GM18870 (cell line): ENCODE measurements around the gene TDP2.
"Not testable (repeated sequence)": the region's sequence is repeated elsewhere in the genome, so short reads cannot be mapped to it uniquely, and the experiment has no call there.

Source experiments
- ATAC-seq: cut with Tn5 transposase; IDR thresholded peaks from one replicate; pipeline ENCODE4 v1.9.1; 2021; ENCODE audit warnings: moderate library complexity; ENCODE audit not compliant: unreplicated experiment

TDP2 gene

DNA sequence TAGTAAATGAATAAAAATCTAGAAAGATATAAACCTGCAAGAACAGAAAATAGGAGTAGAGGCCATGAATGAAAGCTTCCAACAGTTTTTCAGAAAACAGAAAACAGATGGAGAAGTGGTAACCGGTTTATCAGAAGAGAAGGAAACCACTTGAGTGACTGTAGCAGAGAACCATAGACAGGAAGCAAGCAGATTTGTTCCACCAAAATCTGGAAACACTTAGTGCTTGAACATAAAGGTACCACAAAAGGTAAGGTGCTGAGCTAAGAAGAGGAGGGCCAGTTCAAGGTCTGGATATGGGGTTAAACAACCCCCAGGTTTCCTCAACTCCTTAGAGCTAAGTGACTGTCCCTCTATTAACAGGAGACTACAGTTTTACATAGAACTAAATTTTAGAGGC lies 11.5 kb downstream of the TDP2 start:
- ATAC-seq = no peak

DNA sequence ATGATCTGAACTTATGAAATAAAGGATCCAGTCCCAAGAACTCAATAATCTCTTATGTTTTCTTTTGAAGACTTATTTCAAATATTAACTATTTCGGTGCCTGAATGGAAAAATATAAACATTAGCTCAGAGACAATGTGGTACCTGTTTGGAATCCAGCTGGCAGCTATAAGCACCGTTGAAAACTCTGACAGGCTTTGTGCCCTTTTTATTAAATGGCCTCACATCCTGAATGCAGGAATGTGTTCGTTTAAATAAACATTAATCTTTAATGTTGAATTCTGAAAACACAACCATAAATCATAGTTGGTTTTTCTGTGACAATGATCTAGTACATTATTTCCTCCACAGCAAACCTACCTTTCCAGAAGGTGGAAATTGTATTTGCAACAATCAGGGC lies 16.3 kb downstream of the TDP2 start:
- no peak for ATAC-seq

DNA sequence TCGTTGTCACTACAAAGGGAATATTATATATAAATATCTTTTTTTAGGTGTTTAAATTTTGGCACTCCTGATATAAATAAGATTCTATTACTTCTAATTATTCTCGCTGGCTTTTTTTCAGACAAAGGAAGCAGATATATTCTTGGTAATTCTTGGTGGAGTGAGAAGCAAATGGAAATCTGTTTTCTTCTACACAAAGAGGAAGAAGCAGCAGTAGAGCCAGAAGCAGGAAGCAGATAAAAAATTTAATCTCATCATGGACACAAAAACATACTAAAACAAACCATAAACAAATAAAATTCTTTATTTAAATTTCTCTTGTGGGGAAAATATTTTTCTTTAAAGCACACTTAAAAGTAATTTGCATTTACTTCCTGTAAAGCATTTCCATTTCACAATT lies 17.0 kb downstream of the TDP2 start:
- ATAC-seq = no peak

DNA sequence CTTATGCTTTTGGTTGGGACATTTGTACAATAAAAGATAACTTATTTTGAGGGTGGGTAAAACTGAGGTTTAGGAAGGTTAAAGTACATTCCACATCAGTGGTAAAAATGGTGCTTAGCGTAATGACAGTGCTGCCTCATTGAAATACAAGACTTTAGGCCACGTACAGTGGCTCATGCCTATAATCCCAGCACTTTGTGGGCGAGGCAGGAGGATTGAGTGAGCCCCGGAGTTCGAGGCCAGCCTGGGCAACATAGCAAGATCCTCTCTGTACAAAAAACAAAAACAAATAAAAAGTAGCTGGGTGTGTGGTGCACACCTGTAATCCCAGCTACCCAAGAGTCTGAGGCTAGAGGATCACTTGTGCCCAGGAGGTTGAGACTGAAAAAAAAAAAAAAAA lies 18.4 kb downstream of the TDP2 start:
- ATAC-seq = no peak

DNA sequence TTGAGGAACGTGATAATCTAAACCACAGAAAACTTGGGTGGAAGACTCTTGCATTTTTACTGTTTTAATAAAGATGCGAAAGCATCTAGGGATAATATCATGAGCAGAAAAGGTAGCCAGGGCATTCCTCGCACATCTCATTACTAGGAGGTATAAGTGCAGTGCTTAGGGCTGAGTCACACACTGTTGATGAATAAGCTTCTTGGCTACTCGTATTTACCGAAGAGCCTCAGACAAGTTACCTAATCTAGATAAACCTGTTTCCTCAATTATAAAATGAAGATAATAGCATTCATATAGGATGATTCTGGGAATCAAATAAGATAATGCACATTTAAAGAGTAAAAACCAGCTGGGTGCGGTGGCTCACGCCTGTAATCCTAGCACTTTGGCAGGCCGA lies 19.9 kb downstream of the TDP2 start:
- ATAC-seq = no peak

DNA sequence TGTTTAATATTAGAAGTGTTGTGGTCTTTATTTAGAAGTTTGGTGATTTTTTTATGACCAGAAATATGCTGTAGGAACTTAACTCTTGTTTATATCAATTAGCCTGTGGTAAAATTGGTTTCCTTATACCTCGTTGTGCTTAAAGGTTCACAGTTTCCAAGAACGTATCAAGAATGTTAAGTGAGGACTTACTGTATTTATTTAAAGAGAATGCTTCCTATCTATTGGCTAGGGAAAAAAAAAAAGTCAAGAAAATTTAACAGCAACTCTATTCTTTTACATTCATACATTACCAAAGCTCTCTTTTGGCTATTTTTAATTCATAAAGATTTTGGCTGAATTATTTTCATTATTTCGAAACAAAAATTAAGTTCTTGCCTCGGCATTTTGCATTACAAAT lies 22.3 kb downstream of the TDP2 start:
- no peak for ATAC-seq

DNA sequence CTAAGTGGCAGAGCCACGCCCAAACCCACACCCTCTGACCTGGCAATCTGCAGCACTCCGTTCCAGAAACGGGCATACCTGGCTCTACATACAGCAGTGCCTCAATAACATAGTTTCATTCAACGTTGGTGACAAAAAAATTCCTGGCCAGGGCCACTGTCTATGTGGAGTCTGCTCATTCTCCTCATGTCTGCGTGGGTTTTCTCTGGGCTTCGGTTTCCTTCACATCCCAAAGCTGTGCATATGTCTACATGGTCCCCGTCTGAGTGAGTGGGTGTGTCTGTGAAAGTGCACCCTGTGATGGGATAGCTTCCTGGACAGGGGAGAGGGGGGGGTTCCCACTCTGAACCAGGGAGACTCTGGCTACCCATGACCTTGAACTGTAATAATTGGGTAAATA lies 22.8 kb downstream of the TDP2 start:
- ATAC-seq = no peak

DNA sequence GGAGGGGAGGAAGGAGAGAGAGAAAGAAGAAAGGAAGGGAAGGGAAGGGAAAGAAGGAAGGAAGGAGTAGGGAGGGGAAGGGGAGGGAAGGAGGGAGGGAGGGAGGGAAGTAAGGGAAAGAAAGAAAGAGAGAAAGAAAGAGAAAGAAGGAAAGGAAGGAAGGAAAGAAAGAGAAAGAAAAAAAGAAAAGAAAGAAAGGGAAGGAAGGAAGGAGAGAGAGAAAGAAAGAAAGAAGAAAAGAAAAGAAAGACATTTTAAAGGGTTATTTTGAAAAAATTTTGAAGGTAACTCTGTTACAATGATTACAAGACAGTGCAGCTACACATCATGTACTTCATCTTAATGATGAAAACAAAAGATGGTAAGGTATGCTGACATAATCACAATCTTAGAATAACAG lies 24.6 kb downstream of the TDP2 start:
- no peak for ATAC-seq

DNA sequence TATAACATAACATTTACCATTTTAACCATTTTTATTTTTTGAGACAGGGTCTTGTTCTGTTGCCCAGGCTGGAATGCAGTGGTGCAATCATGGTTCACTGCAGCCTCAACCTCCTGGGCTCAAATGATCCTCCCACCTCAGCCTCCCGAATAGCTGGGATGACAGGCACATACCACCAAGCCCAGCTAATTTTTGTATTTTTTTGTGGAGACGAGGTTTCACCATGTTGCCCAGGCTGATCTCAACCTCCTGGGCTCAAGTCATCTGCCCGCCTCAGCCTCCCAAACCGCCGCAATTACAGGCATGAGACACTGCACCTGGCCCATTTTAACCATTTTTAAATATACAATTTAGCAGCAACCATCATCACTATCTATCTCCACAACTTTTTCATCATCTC lies 26.1 kb downstream of the TDP2 start:
- not testable (repeated sequence) for ATAC-seq

DNA sequence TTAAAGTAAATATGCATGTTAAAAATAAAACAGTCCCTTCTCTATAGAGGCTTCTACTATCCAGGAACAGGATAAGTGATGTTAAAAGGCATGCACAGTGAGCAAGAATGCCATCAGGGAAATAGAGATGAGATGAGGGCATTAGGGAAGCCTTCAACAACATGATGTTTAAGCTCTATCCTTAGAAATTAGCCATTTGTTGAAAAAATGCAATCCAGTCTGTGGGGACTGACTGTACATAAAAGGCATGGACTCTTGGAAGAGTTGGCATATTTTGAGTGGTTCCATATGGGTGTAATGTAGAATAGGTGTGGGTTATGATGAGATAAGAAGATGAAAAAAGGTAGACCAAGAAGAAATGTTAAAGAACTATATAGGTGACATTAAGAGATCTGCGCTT lies 26.5 kb downstream of the TDP2 start:
- ATAC-seq = no peak

DNA sequence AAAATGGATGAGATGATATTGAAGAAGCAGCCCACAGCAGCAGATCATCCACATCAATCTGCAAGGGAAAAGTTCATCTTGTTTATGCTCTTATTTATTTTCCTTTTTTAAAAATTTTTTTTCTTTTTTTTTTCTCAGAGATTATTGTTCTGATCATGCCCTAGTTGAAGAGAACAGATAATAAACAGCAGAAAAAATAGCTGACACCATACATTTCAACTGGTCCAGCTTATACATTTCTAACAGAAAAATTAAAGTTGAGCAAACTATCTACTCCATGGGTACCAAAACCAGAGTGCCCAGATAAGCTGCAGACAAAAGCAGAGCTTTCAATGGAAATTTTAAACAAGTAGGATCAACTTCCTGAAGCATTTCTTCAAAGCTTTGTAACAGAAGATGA lies 30.0 kb downstream of the TDP2 start:
- ATAC-seq = no peak

DNA sequence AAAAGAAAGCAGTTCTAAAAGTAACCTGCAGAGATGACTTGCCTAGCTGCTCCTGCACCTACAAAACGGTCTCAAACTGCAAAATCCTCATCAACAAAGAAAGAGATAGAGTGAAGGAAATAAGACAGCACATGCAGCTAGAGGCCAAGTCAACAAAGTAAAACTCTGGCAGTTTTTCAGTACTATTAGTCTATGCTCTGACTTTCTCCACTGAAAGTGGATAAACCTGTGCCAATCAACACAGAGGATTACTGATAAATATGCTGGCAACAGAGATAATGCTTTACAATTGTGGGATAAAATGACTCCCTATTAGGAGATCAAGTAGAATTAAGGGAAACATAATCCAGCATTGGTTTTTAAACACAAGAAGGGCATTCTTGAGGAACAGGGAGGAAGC lies 34.1 kb downstream of the TDP2 start:
- no peak for ATAC-seq

DNA sequence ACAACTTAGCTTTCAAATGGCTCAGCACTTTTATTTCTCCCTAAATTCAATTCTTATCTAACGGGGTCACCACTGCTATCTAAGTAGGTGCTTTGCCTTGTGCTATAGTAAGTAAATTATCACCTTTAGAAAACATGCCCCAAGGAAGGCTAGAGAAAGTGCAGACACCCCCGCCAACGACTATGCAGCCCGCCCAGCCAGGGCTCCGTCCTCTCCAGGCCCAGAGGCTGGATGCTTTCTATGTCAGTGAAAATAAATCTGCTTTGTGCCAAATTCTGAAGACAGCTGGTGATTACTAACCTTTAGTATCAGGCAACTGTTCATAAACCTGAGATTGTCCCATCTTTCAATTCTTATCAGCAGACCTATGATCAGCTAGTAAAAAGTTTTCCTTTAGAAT lies 35.0 kb downstream of the TDP2 start:
- no peak for ATAC-seq

DNA sequence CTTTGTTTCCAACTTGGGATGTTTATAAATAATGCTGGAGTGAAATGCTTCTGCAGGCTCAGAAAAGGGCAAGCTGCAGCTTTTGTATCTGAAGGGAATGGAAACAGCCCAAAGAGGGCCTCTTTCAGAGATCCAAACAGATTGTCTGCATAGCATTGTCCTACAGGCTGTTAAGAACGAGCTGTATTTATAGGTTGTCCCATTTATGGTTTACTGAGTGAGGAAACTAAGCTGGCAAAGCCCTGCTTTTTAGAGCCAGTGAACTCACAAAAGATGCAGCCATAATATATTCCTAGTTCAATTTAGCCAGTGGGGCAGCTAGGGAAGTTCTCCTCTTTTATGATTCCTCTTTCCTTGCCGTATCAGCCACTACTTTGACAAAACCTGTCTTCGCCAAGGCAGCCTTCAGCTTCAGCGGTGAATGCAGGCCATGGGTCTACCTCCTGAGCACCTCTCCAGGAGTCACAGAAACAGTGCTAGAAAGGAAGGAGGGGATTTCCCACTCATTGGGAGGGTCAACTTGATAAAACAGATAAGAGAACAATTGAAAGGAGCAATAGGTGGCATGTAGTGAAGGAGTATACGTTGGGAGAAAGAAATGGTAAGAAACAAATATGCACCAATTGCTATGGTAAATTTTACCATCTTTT lies 35.7 kb downstream of the TDP2 start:
- no peak for ATAC-seq

DNA sequence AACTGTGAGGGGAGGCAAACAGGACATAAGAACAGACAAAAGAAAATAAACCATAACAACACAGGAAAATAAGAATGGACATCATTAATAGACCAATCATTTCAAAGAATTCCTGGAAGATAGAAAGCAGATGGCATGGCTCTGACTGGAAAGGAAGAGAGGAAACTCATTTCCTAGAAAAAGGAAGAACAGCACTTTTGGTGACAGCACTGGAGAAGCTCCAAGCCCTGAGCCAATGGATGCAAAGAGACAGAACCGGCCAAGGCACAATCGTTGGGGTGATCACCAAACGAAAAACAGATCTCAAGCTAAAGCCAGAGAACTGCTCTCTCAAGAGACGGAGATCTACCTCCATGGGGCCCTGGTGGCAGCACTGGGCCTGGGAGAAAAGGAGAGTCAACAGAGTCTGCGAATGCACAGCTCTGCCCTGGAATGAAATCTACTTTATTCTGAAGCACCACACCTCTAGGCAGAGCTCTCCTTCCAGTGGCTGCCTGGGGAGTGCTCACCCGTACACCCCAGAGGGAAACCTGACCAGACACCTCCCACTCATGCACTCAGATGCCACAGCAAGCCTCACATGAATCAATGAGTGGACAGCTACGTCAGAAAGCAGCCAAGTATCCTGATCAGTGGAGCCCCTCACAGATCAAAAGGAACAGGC lies 44.9 kb downstream of the TDP2 start:
- no peak for ATAC-seq

DNA sequence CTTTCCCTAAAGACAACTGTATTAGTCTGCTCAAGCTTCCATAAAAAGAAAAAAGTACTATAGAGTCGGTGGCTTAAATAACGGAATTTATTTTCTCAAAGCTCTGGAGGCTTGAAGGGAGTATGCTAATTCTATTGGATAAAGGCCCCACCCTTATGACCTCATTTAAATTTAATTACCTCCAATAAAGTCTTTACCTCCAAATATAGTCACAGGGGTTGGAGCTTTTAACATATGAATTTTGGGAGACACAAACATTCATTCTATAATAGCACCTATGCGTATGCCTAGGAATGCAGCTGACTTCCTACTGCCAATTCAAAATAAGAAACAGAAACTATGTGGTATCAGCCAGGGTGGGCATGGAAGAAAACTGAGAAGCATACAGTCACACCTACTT lies 46.1 kb downstream of the TDP2 start:
- ATAC-seq = no peak

DNA sequence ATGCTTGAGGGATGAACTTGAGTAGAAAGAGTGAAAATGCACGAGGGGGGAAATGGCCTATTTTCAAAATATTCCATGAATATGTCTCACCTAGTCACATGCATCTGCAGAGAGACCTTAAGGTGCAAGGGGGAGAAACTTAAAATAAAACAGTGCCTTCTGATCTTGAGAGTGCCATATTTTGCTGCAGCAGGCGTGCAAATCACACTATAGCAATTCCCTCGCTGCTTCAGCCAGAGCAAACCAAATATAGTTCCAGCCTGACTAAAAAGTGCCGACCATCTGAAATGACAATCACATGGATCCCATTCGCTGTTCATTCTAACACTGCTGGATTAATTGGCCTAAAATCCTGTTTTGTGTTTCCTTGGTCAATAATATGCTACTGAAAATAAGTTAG lies 47.0 kb downstream of the TDP2 start:
- no peak for ATAC-seq

DNA sequence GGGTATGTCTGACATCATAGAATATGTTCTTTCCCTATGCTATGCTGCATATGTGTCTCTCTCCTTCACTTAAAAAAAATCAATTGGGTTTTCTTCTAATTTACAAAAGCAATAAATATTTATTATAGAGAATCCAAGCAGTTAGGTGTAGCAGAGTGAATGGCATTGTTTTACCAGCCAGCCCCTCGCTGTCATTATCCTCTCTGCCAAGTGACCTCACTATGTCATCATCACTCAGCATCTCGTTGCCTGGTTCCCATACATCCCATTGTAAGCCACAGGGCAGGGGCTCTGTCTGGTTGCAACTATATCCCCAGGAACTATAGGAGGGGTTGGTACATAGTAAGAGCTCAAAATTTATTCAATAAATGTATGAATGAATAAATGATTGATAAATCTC lies 52.1 kb downstream of the TDP2 start:
- no peak for ATAC-seq

DNA sequence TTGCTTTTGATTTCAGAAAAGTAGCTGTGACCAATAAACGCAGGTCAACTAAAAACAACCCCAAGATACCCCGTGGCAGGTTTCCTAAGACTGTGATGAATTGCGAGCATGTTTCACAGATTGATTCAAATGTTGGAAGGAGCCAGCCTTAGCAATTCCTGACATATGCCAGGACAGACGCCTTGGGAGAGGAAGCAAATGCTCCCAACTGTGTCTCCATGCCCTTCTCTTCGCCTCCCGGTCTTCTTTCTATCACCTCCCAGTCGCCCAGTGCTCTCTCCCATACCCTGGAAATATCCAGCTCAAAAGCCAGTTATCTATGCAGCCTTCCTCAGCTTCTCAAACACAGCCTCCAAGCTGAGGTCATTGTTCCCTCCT lies 52.7 kb downstream of the TDP2 start:
- no peak for ATAC-seq

DNA sequence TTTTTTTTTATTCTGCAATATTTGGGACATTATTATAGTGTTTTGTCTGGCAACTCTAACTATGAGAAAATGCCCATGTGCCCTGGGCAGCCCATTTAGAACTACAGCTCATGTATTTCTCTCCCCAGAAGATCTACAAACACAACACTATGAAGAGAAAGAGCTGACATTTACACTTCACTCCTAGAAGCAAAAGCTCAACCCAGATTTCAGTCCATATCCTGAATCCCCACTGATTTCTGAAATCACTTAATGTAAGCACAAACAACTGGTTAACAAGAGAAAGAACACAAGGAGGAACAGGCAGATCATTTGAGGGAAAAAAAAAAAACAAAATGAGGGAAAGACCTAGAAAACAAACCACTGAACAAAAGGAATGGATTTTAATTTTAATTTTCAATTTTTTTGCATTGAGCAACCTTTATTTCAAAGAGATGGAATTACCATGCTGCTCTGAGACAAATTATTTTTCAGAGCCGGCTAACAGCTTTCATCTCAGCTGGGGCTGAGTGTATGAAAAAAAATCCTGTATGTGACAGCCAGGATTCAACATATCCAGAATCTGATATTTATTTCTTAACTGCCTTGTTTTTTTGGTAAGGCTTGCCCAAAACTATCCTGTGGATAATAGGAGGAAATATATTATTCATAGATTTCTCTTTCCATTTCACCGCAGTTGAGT lies 53.2 kb downstream of the TDP2 start:
- no peak for ATAC-seq

DNA sequence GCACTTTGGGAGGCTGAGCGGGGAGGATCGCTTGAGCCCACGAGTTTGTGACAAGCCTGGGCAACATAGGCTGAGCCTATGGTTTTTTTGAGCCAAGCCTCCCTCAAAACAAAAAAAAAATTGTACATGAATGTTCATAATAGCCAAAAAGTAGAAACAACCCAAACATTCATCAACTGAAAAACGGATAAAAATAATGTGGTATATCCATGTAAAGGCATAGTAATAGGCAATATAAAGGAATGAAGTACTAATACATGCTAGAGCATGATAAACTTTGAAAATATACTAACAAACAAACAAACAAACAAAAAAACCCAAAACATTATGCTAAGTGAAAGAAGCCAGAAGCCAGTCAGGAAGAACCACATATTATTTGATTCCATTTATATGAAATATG lies 56.0 kb downstream of the TDP2 start:
- no peak for ATAC-seq

DNA sequence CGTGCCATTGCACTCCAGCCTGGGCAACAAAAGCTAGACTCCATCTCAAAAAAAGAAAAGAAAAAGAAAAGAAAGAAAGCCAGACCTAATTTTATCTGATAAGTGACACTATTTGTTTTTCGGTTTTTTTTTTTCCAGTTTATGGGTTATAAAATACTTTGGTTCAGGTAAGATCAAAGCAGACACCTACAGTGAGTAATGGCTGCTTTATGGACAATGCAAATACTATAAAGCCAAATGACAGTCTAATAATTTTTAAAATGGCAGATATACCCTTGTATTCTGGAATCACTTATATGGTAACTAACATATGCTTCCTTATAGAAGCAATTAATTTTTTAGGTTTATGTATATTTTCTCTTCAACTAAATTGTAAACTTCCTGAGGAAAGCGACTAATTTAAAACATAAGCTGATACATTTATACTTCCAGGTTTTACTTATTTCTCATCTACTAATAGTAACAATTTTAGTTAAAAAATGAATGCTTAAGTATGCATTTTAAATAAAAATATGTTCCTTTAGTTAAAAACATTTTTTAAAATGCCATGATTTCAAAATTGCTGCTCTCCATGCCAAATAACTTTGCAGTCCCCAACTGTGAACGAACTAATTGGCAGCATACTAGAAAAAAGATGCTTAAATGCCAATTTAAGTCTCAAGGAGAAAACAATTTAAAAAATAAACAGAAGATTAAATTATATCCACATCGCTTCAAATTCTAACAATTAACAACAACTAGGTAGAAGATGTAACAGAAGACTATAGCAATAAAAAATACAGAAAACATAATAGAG lies 59.2 kb downstream of the TDP2 start:
- no peak for ATAC-seq
